Left cardiac atrium (tissue), 4 donors: ENCODE results near the gene HSD3B7. TPM values are rescaled to one million over a fixed set of nuclear protein-coding genes. Genes with fewer than 3 reads are reported as not detected.
"Not testable (repeated sequence)": the region's sequence is repeated elsewhere in the genome, so short reads cannot be mapped to it uniquely, and the experiment has no call there.

Experiments
- ATAC-seq, 2 donors: fragments of 200-7000 bp; cut with Tn5 transposase; one replicate each; pipeline ENCODE4 v1.9.1; 2020; ENCODE audit warnings: mild to moderate bottlenecking in 2 of 2, moderate library complexity in 2 of 2
- DNase-seq: peaks from one replicate; pipeline ENCODE4 v3.0.0-alpha.2; 2020
- intact Hi-C, 2 donors: fragments of 100-400 bp; cut with DNase I; formaldehyde crosslinking; loops; one replicate each; pipeline versions ENCODE4 v1.14.1 to v1.15.1; 2022 to 2023
- total RNA-seq, 2 donors: library from RNA; stranded (reverse); fragmentation: NEBNext Ultra II Directional; extraction: Animal tissue kit (Norgen Biotek cat#: 25700); gene quantifications; one replicate each; pipeline ENCODE4 v1.2.1, GENCODE V29; 2021
- donor health status: DM: no; HTN: yes; CAD: no.
- donor health status: DM: no; HTN: yes; CAD: no; lungs with severe emphysema.
- donor health status: DM: yes; HTN: yes; CAD: no.
- donor health status: Dilated cardiomyopathy.

The HSD3B7 gene
- total RNA-seq, 2 donors from 2014 or later, result 9.8 to 10.0 TPM

- intact Hi-C loops, result no loop called here
- DNase-seq (no peak), ATAC-seq (no peak)
Measured at GRCh38 chr16:31009120-31009519, 24.1 kb downstream of the HSD3B7 start.

GRCh38 chr16:31009894-31010584, 25.0 kb downstream of the HSD3B7 start:
- no peak for DNase-seq
- ATAC-seq, result no peak
- intact Hi-C loops, result no loop called here

- DNase-seq (no peak), ATAC-seq (no peak)
- intact Hi-C loops, result no loop called here
Measured at GRCh38 chr16:31010585-31011325, 25.7 kb downstream of the HSD3B7 start, which contains the start of gene STX1B. Gene STX1B, minus strand, starts transcription at chr16:31010638. Its CDS starts 242 bp downstream, at chr16:31010396.

DNA sequence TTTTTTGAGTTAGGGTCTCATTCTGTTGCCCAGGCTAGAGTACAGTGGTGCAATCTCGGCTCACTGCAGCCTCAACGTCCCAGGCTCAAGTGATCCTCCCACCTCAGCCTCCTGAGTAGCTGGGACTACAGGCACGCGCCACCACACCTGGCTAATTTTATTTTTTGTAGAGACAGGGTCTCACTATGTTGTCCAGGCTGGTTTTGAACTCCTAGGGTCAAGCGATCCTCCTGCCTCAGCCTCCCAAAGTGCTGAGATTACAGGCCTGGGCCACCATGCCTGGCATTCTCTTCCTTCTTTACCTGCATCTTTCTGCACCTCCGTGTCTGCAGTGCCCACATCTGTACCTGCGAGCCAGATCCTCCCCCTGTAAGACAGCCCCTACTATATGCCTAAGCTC, 26.8 kb downstream of the HSD3B7 start:
- intact Hi-C loops, DNase-seq, ATAC-seq: not testable (repeated sequence)

- DNase-seq, intact Hi-C loops, ATAC-seq: not testable (repeated sequence)
Measured at GRCh38 chr16:31013292-31013691, 28.3 kb downstream of the HSD3B7 start.

- DNase-seq (no peak), ATAC-seq (no peak)
- intact Hi-C loops, result no loop called here
Measured at GRCh38 chr16:31016018-31016417, 31.0 kb downstream of the HSD3B7 start.

- ATAC-seq, DNase-seq, intact Hi-C loops: not testable (repeated sequence)
Measured at GRCh38 chr16:31017756-31018155, 32.7 kb downstream of the HSD3B7 start.

DNA sequence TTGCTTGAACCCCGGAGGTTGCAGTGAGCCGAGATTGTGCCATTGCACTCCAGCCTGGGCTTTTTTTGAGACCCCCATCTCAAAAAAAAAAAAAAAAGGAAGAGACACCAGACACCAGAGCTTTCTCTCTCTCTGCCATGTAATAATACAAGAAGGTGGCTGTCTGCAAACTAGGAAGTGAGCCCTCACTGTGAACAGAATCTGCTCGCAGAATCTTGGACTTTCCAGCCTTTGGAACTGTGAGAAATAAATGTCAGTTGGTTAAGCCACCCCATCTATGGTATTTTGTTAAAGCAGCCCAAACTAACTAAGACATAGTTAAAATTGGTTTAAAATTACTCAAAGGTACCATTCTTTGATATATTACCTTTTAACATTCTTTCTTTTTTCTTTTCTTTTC, 35.5 kb downstream of the HSD3B7 start:
- DNase-seq (no peak), ATAC-seq (no peak)
- intact Hi-C loops, result no loop called here

DNA sequence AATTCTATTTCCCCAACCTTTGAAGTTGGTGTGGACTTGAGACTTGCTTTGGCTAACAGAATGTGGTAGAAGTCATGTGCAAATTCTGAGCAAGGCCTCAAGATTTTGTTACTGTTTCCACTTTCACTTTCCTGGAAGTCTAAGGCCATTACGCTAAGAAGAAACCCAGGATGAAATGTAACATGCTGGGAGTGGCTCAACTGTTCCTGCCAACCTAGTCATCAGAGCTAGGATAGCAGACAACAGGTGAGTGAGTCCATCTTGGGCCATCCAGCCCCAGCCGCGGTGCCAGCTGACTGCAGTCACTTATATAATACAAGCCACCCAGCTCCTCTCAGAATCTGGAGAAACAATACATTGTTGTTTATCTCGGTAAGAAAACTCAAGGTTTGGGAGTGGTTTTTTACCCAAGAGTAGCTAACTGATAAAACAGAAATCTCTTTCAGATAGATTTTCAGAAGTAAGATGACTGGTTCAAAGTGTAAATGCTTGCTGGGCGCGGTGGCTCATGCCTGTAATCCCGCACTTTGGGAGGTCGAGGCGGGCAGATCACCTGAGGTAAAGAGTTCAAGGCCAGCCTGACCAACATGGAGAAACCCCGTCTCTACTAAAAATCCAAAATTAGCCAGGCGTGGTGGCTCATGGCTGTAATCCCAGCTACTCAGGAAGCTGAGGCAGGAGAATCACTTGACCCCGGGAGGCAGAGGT, 37.7 kb downstream of the HSD3B7 start:
- intact Hi-C loops, result no loop called here
- DNase-seq (no peak), ATAC-seq (no peak)

- DNase-seq (no peak), ATAC-seq (no peak)
- intact Hi-C loops, result no loop called here
Measured at GRCh38 chr16:31023252-31023602, 38.2 kb downstream of the HSD3B7 start.

- DNase-seq, result no peak
- ATAC-seq, result no peak
- intact Hi-C loops, result no loop called here
Measured at GRCh38 chr16:31023627-31024226, 38.7 kb downstream of the HSD3B7 start.

- DNase-seq (no peak), ATAC-seq (peak in 1 of 2 donors; percentile 59)
- intact Hi-C loops, result no loop called here
Measured at GRCh38 chr16:31025339-31025738, 40.3 kb downstream of the HSD3B7 start.

GRCh38 chr16:31029272-31029671, 44.3 kb downstream of the HSD3B7 start:
- DNase-seq (no peak), ATAC-seq (no peak)
- intact Hi-C loops, result no loop called here

- DNase-seq, result no peak
- intact Hi-C loops, result loop anchor here in 1 of 2 donors (5.0 kb wide), 1 partner anchor 34 kb away; no protein-coding TSS in a partner anchor
- no peak for ATAC-seq
Measured at GRCh38 chr16:31031276-31031675, 46.3 kb downstream of the HSD3B7 start.

DNA sequence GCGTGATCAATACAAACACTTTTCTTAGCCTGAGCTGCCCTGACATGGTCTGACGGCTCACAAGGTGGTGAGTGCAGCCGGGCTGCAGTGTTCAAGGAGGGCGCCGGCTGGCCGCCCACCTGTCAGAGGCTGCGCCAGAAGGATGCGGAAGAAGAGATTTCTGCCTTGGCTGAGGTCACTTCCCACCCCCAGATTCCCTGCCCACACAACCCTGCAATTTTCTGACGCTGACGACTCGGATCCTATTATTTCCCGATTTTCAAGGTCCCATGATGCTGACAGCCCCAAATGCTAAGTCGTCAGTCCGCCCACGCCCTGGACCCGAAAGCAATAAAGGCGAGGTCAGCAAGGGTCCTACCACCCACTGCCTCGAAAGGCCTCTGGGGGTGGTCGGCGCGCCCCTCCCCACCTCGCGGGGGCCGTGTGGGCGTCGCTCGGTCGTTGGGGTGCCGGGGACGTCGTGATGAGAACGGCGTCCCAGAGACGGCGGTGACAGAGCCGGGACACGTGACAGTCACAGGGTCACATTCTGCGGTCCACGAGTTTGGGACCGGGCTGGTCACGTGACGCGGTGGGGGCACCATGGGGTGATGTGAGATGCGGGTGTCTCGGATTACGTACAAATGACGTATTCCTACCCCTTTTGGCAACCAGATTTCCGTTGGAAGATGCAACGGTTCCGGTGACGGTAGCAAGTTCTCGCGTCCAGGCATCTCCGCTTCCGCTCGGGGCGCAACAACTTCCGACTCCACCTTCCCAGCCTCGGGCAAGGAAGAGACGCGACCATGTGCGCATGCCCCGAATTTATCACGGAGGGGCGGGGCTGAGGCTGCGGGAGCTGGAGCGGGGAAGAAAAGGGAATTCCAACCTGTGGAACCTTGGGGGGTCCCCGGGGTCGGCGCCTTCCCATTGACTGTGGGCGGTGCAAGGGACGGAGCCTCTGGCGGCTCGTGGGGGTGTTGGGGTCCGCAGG, 48.0 kb downstream of the HSD3B7 start, which contains the start of gene STX4:
Gene STX4, plus strand, starts transcription at position 823 of the 973 bp plus-strand sequence. CDS start 248 bp downstream, outside the sequence.
- DNase-seq, result peak; percentile 99
- ATAC-seq, result peak; percentile 95
- intact Hi-C loops, result loop anchor here in 1 of 2 donors (2.0 to 5.0 kb wide), 2 partner anchors 36 to 42 kb away; partner anchors contain the start of genes ZNF646 and ZNF668

DNA sequence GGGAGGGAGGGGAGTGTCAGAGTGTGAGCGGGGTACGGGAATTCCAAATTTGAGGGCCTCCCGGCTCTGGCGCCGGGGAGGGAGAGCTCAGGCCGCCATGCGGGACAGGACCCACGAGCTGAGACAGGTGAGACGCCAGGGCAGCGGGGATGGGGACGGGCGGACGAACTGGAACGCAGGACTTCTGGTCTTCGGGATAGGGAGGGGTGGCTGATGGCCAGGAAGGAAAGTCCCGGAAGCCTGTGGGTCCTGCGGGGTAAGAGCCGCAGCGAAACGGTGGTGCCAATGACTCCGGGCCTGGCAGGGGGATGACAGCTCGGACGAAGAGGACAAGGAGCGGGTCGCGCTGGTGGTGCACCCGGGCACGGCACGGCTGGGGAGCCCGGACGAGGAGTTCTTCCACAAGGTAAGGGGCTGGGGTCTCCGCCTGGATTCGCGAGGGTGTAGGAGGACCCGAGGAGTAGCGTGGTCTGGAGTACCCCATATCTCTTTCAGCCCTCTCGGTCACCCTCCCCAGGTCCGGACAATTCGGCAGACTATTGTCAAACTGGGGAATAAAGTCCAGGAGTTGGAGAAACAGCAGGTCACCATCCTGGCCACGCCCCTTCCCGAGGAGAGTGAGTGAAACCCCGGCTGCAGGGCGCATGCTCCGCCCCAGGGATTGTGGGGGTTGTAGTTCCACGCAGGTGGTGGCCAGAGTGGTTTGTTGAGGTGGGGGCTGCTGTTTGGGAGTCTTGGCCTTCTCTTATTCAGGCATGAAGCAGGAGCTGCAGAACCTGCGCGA, 48.9 kb downstream of the HSD3B7 start:
- ATAC-seq, result peak; percentile 82 to 88
- intact Hi-C loops, result loop anchor here in 1 of 2 donors (2.0 to 5.0 kb wide), 2 partner anchors 37 to 41 kb away; partner anchors contain the start of genes ZNF646 and ZNF668
- DNase-seq, result peak; percentile 94

GRCh38 chr16:31036691-31037090, 51.7 kb downstream of the HSD3B7 start:
- ATAC-seq (no peak), DNase-seq (no peak)
- intact Hi-C loops, result no loop called here
